ENCODE data around the gene CELA1.
A peak's percentile ranks its signal among the peaks of the same experiment; 100 is the strongest.

CELA1 gene

GRCh38 chr12:51374856-51375255 is 28.4 kb upstream of the CELA1 start:
- no peak for DNase-seq (ENCODE audit: low read depth in 3 of 3)

DNA sequence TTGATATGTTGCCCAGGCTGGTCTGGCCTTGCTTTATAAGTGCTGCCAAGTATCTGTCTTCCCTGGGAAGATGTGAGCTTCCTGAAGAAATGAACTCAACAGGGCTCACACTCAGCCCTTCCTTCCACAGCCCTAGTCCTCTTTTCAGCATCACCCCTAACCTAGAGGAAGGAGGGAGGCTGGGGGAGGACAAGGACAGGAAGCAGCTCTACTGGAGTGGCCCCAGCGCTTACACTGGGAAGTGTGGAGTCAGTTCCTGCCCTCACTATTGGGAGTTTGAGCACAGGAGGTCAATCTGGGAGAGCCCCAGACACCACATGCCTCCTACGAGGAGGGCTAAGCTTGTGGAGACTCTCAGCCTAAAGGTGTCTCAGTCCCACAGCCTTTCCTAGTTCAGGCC is 27.9 kb upstream of the CELA1 start:
- no peak for DNase-seq (ENCODE audit: low read depth in 3 of 3)

DNA sequence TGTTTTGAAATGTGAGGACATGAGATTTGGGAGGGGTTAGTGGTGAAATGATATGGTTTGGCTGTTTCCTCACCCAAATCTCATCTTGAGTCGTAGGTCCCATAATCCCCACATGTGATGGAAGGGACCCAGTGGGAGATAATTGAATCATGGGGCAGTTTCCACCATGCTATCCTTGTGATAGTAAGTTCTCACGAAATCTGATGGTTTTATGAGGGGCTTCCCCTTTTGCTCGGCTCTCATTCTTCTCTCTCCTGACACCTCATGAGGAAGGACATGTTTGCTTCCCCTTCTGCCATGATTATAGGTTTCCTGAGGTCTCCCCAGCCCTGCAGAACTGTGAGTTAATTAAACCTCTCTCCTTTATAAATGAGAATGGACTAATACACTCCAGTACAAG is 26.7 kb upstream of the CELA1 start:
- DNase-seq (ENCODE audit: low read depth in 3 of 3) = no peak

DNA sequence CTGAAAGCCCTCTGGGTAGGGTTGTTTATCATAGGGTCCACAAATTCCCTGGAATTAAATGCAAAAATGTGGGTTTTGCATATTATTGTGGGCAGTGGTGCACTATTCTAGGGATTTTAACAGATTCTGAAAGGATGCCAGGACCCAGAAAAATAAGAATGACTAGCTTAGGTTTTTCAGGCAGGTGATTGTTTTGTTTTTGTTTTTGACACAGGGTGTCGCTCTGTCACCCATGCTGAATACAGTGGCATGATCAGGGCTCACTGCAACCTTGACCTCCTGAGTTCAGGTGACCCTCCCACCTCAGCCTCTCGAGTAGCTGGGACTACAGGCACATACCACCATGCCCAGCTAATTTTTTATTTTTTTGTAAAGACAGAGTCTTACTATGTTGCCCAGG is 25.5 kb upstream of the CELA1 start:
- no peak for DNase-seq (ENCODE audit: low read depth in 3 of 3)

DNA sequence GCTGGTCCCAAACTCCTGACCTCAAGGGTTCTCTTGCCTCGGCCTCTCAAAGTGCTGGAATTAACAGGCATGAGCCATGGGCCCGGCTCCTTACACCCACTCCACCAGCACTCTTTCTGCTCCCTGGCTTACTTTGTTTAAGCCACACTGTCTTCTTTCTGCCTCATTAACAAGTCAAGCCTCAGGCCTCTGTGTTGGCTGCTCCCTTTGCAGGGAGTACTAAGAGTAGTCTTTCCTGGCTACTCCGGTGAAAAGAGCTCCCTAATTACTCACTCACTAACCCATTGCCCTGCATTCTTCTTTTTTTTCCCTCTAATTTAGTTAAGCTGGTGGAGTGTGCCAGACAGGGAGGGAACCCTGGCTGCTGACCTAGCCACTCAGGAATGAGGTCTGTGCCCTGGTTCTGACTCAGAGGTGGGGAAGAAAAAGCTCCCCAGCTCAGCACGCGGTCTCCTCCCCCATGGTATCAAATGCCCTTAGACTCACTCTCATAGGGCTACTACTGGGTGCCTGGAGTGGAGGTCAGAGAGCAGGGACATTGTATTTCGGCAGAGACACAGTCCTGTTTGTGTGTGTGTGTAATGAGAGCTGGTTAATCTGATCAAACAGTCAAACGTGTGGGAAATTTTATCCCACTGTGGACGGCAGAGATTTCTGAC is 24.9 kb upstream of the CELA1 start:
- no peak for DNase-seq (ENCODE audit: low read depth in 3 of 3)

DNA sequence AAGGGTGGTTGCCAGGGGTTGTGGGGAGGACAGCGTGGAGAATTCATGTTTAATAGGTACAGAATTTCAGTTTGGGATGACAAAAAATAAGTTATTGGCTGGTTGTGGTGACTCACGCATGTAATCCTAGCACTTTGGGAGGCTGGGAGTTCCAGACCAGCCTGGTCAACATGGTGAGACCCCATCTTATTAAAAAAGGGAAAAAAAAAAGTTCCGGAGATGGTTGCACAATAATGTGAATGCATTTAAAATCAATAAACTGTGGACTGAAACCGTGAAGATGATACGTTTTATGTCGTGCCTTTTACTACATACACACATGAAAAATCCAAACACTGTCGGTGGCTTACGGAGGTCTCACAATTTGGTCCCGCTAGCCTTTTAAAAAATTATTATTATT is 24.2 kb upstream of the CELA1 start:
- no peak for DNase-seq (ENCODE audit: low read depth in 3 of 3)

DNA sequence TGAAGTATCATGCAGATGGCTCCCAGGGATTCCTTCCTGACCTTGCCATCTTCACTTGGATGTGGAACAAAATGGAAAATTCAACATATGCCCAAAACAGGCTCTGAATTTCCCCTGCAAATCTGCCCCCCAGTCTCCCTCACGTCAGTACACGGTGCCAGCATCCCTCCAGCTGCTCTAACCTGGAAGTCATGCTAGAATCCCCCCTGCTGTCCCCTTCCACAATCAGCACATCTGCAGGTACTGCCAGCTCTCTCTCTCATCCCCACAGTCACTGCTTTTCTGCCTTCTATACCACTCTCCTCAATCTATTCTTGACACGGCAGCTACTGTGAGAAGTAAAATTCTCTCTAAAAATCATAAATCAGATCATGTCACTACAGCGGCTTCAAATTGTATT is 23.1 kb upstream of the CELA1 start:
- DNase-seq (ENCODE audit: low read depth in 3 of 3) = no peak

DNA sequence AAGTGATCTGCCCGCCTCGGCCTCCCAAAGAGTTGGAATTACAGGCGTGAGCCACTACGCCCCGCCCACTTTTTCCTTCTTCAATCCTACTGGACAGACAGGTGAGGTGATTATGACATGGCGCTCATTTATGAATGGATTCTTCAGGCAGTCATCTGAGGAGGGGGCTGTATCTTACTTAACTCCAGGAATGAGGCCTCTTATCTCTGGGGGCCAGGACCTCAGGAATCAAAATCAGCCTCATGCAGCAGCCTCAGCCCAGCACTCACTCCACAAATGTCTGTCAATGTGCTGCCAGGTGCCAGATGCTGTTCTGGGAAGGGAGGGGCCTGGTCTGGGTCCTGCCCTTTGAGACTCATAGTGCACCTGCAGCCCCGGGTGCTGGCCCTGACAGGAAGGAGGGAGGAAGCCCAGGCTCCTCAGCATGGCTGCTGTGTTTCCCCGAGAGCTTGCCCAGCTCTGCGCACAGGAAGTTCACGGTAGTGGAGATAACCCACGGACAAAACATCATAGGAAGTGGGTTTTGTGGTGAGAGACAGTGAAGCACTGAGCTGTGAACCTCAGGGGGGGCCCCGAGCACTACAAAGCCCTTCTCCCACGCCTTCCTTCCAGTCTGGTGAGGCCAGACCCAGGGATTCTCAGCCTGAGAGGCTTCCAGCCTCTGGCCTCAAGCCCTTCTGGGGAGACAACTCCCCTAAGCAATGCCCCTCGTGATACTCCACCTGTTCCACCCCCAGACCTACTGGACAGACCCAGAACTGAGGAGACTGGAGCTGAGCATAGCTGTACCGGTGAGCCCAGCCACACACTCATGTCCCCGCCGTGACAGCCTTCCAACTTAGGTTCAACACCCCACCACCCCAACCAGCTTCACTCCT is 22.4 kb upstream of the CELA1 start:
- peak; percentile 68 to 85 (median 74) for DNase-seq (ENCODE audit: low read depth in 3 of 3)

GRCh38 chr12:51365276-51365675 is 18.8 kb upstream of the CELA1 start:
- DNase-seq (ENCODE audit: low read depth in 3 of 3) = no peak

DNA sequence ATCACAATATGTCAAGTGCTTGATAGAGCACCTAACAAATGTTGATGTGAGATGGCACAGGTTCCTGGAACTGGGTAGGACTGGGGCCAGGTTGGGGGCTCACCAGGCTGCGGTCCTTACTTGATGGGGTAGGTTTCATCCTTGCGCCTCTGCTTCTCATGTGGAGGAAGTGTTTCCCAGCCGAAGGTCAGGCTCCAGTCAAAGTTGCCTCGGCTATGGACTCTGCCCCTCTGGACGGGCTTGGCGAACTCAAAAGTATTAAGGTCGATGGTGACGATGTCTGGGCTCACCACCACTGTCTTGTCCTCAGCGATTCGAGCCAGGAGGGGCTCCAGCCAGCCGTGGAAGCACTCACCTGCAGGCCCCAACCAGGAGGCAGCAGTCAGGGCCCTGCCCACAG is 17.5 kb upstream of the CELA1 start:
- no peak for DNase-seq (ENCODE audit: low read depth in 3 of 3)

DNA sequence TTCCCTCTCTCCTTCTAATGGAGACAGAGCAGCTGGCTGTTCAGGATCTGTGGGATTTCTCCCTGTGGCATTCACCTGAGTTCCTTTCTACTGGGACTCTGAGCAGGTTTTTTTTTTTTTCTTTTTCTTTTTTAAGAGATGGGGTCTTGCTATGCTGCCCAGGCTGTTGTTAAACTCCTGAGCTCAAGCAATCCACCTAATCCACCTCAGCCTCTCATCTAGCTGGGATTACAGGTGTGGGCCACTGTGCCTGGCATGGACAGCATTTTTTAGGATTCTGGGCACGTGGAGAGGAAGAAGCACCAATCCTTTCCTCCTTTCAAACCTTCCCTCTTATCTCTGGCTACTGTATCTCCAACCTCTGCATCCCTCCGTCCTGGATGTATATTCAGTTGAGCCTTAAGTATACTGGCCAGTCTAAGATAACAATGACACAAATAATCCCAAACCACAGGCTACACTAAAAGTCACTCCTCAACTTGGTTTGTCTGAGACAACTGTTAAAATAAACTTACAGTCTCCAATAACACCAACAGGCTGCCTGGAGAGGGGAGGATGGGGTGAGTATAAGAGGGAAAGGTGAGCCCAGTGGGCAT is 16.4 kb upstream of the CELA1 start:
- DNase-seq (ENCODE audit: low read depth in 3 of 3) = no peak

- no peak for DNase-seq (ENCODE audit: low read depth in 3 of 3)
Measured at GRCh38 chr12:51362307-51362706, 15.8 kb upstream of the CELA1 start.

DNA sequence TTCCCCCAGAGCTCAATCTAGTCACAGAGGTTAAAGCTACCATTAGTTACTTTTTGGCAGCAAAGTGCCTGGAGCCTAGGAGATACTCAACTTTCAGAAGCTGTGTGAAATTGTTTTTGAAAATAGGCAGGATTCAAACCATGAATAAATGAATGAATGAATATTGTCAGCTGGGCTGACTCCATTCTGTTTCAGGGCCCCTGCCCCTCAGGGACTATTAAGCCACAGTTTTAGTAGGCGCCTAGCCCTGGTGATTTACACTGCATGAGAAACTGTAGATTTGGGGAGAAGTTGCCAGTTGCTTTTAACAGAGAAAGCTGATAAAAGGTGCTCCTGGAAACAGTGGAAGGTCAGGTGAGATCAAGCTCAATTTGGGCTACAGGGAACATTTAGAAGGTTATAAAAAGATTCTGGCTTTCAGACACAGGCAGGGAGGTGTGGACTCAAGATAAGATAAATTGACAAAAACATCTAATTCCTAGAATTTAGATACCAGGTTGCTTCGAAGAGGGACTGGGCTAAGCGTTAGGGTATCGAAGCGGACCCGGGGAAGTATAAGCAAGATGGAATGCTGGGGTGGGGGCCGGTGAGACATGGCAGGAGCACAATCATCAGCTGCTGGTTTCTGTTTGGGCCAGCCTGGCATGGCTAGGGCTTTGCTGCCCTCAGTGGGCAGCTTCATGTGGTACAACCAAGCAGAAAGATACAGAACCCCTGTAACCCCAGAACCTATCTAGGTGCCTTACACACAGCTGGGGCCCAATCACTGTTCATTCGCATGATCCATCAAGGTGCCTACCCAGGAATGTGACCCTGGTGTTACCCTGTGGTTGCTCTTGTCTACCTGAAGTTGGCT is 14.9 kb upstream of the CELA1 start:
- no peak for DNase-seq (ENCODE audit: low read depth in 3 of 3)

GRCh38 chr12:51360315-51360714 is 13.8 kb upstream of the CELA1 start:
- no peak for DNase-seq (ENCODE audit: low read depth in 3 of 3)

DNA sequence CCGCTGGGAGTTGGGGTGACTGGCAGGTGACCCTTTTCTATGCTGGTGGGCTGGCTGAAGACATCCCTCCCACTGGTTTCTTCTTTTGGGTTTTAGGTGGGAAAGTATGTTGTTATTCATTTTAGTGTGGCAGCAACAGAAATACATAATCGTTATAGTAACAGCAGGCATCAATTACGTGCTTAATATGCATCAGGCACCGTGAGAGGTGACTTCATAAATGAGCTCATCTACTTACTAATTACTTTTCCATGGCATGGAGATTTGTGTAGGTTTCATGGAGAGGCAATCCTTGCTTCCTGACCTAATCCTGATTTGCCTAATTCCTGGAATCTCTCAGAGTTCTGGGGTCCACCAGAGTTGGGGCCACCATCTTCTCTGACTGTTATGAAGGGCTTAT is 13.4 kb upstream of the CELA1 start:
- no peak for DNase-seq (ENCODE audit: low read depth in 3 of 3)

DNA sequence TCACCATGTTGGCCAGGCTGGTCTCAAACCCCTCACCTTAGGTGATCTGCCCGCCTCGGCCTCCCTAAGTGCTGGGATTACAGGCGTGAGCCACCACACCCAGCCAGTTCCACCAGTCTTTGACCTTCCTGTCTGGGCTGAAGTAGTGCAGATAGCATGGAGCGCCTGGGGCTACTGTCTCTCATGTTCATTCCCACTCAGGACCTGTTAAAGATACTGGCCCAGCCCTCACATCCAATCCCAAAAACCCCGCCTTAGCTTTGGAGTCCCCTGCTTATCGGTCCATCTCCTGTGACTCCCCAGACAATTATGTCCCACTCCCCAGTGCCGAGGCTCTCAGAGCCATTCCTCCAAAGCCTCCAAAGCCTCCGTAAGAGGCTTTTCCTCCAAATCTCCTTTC is 12.0 kb upstream of the CELA1 start:
- no peak for DNase-seq (ENCODE audit: low read depth in 3 of 3)

- no peak for DNase-seq (ENCODE audit: low read depth in 3 of 3)
Measured at GRCh38 chr12:51357374-51358047, 11.0 kb upstream of the CELA1 start.

DNA sequence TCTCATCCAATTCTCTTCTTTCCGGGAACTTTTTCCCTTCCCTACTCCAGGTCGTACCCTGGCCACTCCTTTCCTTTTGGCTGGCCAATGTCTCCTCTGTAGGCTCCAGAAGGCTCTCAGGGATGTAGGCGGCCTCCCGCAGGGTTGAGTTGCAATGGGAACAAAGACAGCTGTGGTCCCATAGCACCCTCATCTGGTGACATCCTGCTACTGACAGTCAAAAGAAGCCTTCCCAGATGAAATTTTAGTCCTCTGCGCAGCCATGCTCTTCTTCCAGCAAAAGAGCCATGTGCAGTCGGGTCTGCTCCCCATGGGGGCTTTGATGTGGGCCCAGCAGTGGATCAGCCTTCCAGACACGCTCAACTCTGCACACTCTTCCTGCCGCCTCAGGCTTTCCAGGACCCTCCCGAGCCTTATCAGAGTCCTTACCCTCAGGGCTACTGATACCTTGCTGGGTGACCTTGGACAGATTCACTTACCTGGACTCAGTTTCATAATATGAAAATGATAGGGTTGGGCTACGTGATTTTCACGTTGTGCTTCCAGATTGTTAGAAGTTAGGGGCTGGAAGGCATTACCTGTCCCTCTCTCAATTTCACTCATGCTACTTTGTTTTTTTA is 5.5 kb upstream of the CELA1 start:
- peak in 1 of 3 experiments; percentile 26 for DNase-seq (ENCODE audit: low read depth in 3 of 3)

DNA sequence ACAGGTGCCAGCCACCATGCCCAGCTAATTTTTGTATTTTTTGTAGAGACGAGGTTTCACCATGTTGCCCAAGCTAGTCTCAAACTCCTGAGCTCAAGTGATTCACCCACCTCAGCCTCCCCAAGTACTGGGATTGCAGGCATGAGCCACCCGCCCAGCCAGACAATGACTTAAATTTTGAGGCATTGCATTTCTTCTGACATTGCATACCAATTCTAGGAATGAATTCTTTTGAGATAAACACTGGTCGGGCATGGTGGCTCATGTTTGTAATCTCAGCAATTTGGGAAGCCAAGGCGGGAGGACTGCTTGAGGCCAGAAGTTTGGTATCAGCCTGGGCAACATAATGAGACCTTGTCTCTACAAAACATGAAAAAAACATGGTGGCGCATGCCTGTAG is 2.5 kb upstream of the CELA1 start:
- DNase-seq (ENCODE audit: low read depth in 3 of 3) = no peak

DNA sequence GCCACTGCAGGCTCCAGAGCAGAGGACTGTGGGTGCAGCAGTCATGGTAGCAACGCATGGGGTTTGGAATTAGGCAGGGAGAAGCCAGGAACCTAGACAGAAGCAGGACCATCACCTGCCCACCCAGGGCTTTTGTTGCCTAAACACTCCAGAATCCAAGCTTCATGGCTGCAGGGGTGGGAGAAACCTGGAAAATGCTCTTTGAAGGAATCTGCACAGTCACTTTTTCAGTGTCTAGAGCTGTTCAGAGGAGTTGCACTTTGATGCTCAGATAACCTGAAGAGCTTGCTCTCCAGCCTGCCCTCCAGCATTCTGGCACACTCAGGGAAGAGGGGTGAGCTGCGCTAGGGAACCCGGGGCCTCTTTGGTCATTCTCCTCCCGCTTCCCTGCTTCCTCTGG is 1.6 kb upstream of the CELA1 start:
- no peak for DNase-seq (ENCODE audit: low read depth in 3 of 3)

GRCh38 chr12:51345681-51346080 is 798 bp downstream of the CELA1 start:
- DNase-seq (ENCODE audit: low read depth in 3 of 3) = no peak
